HCT116 (cell line): ENCODE results near the gene NCDN. TPM values are rescaled to one million over a fixed set of nuclear protein-coding genes. Genes with fewer than 3 reads are reported as not detected.
"Not testable (repeated sequence)": the region's sequence is repeated elsewhere in the genome, so short reads cannot be mapped to it uniquely, and the experiment has no call there.

Experiments
- ATAC-seq: fragments of 200-7000 bp; cut with Tn5 transposase; 2 replicates; pipeline ENCODE4 v1.9.1; 2020; ENCODE audit warnings: mild to moderate bottlenecking, moderate library complexity
- BruUV-seq: library from RNA; stranded (reverse); fragments of 400-500 nt; replicated peaks from 2 replicates; lab custom pipeline; 2021; lab: Mats Ljungman, UMichigan
- CTCF ChIA-PET: fragments of 300-600 bp; sonication (Branson Sonifier 250); formaldehyde crosslinking; loops from one replicate; lab custom pipeline; 2021; ENCODE audit warnings: antibody characterized with exemption; lab: Charles Lee
- POLR2A ChIA-PET: fragments of 300-600, 350-600 bp; sonication (Branson Sonifier 250); formaldehyde crosslinking; loops from one replicate; lab custom pipeline; 2021; ENCODE audit warnings: antibody characterized with exemption; lab: Charles Lee
- RAD21 ChIA-PET, 2 experiments: fragments of 300-600 bp; sonication (Branson Sonifier 250); formaldehyde crosslinking; loops; one replicate each; lab custom pipeline; 2023; ENCODE audit warnings: low total read pairs in 2 of 2; ENCODE audit not compliant: uncharacterized antibody in 2 of 2, unreplicated experiment in 2 of 2, low non-redundant PET in 1 of 2; lab: Charles Lee
- DNase-seq: peaks from one replicate; pipeline ENCODE4 v3.0.0-alpha.2; 2010; ENCODE audit warnings: low read depth, low spot score
- H2AFZ ChIP-seq: fragments of 200-600 bp; shearing (Covaris generic), sonication (generic); 2 replicates; pipeline ENCODE4 v1.6.1; 2017; ENCODE audit warnings: low read depth, mixed run types, mixed read lengths, antibody characterized with exemption, low read length; ENCODE audit not compliant: poor library complexity, severe bottlenecking
- H3K27ac ChIP-seq: 2 replicates; pipeline ENCODE4 v1.5.1; 2012; ENCODE audit warnings: low read depth, low read length
- H3K27me3 ChIP-seq: fragments of 200-600 bp; sonication (generic); 2 replicates; pipeline ENCODE4 v1.6.1; 2016; ENCODE audit warnings: mixed run types, low read length, mixed read lengths; ENCODE audit not compliant: insufficient read depth
- H3K36me3 ChIP-seq, 2 experiments: fragments of 200-500 bp in 1 of 2; fragments of 200-600 bp in 1 of 2; sonication (Bioruptor generic) in 1 of 2; sonication (generic) in 1 of 2; 2 replicates each; pipeline versions ENCODE4 v1.5.1 to v1.6.1; 2014 to 2016; ENCODE audit warnings: low read length in 2 of 2, inconsistent platforms in 1 of 2, mixed read lengths in 1 of 2, mixed run types in 1 of 2; ENCODE audit not compliant: insufficient read depth in 2 of 2, control insufficient read depth in 1 of 2
- H3K4me1 ChIP-seq, 2 experiments: fragments of 200-600 bp in 1 of 2; sonication (generic) in 1 of 2; 2 replicates each; pipeline versions ENCODE4 v1.5.1 to v1.6.1; 2012 to 2017; ENCODE audit warnings: low read length in 2 of 2, inconsistent platforms in 1 of 2, mild to moderate bottlenecking in 1 of 2, mixed read lengths in 1 of 2, mixed run types in 1 of 2, moderate library complexity in 1 of 2; ENCODE audit not compliant: insufficient read depth in 2 of 2, control insufficient read depth in 1 of 2
- H3K4me2 ChIP-seq: fragments of 200-600 bp; sonication (generic); 2 replicates; pipeline ENCODE4 v1.6.1; 2017; ENCODE audit warnings: mixed run types, low read length, mixed read lengths
- H3K4me3 ChIP-seq, 2 experiments: fragments of 200-600 bp in 1 of 2; sonication (generic) in 1 of 2; replicated peaks in 1 of 2; 2 replicates each; pipeline ENCODE4 v1.5.1; 2011 to 2016; ENCODE audit warnings: low read length in 2 of 2, control low read depth in 1 of 2, low read depth in 1 of 2, mild to moderate bottlenecking in 1 of 2, mixed read lengths in 1 of 2, mixed run types in 1 of 2
- H3K79me2 ChIP-seq: fragments of 200-600 bp; sonication (generic); 2 replicates; pipeline ENCODE4 v1.6.1; 2017; ENCODE audit warnings: mild to moderate bottlenecking, mixed run types, low read length, moderate library complexity, mixed read lengths; ENCODE audit not compliant: insufficient read depth
- H3K9ac ChIP-seq: fragments of 200-600 bp; sonication (generic); 2 replicates; pipeline ENCODE4 v1.6.1; 2016; ENCODE audit warnings: low read length, mixed read lengths
- H3K9me2 ChIP-seq: fragments of 200-600 bp; sonication (generic), shearing (Covaris generic); 2 replicates; pipeline ENCODE4 v1.6.1; 2017; ENCODE audit warnings: mixed run types, mild to moderate bottlenecking, moderate library complexity; ENCODE audit not compliant: insufficient read depth
- H3K9me3 ChIP-seq, 2 experiments: fragments of 200-500 bp in 1 of 2; fragments of 200-600 bp in 1 of 2; sonication (Bioruptor generic) in 1 of 2; sonication (generic) in 1 of 2; 2 replicates each; pipeline ENCODE4 v1.6.1; 2014 to 2017; ENCODE audit warnings: low read length in 2 of 2, mixed read lengths in 2 of 2, inconsistent platforms in 1 of 2, low read depth in 1 of 2, mild to moderate bottlenecking in 1 of 2, mixed run types in 1 of 2, moderate library complexity in 1 of 2; ENCODE audit not compliant: control insufficient read depth in 1 of 2, insufficient read depth in 1 of 2
- H4K20me1 ChIP-seq: fragments of 200-600 bp; sonication (generic), shearing (Covaris generic); 2 replicates; pipeline ENCODE4 v1.6.1; 2017; ENCODE audit warnings: mixed run types, mild to moderate bottlenecking, moderate library complexity; ENCODE audit not compliant: insufficient read depth
- EGR1 ChIP-seq: IDR thresholded peaks from 2 replicates; pipeline ENCODE4 v1.6.1; 2012; ENCODE audit warnings: low read depth
- EZH2 ChIP-seq: fragments of 200-600 bp; sonication (generic); IDR thresholded peaks from 2 replicates; pipeline ENCODE4 v1.6.1; 2017; ENCODE audit warnings: antibody characterized with exemption, mixed run types
- JUND ChIP-seq: IDR thresholded peaks from 2 replicates; pipeline ENCODE4 v1.6.1; 2012
- POLR2A ChIP-seq: IDR thresholded peaks from 2 replicates; pipeline ENCODE4 v1.7.0; 2011; ENCODE audit warnings: borderline replicate concordance; ENCODE audit not compliant: insufficient read depth, insufficient read length; ENCODE audit errors: extremely low read depth
- SIN3A ChIP-seq: IDR thresholded peaks from 2 replicates; pipeline ENCODE4 v1.6.1; 2012; ENCODE audit warnings: low read depth
- SP1 ChIP-seq: IDR thresholded peaks from 2 replicates; pipeline ENCODE4 v1.6.1; 2012; ENCODE audit warnings: low read depth
- SRF ChIP-seq: IDR thresholded peaks from 2 replicates; pipeline ENCODE4 v1.6.1; 2012; ENCODE audit warnings: low read depth
- TCF7L2 ChIP-seq: IDR thresholded peaks from 2 replicates; pipeline ENCODE4 v1.7.0; 2011; ENCODE audit warnings: borderline replicate concordance, inconsistent platforms; ENCODE audit not compliant: insufficient read depth, insufficient read length; ENCODE audit errors: extremely low read depth
- ZFX ChIP-seq: fragments of 450-650 bp; IDR thresholded peaks from 2 replicates; pipeline ENCODE4 v1.6.1; 2017
- ZNF274 ChIP-seq: fragments of 200-500 bp; sonication (Bioruptor generic); IDR thresholded peaks from 2 replicates; pipeline ENCODE4 v1.6.1; 2014; ENCODE audit warnings: mild to moderate bottlenecking, low read depth, low read length, inconsistent platforms
- intact Hi-C: fragments of 100-400 bp; cut with micrococcal nuclease; formaldehyde crosslinking; loops from 2 replicates; pipeline ENCODE4 v1.10.0; 2022
- total RNA-seq: library from RNA; stranded (reverse); gene quantifications from one replicate; pipeline ENCODE4 v1.2.1, GENCODE V29; 2021; ENCODE audit not compliant: unreplicated experiment
- TF ChIP-seq, protein P1 (sequence below): IDR thresholded peaks from 2 replicates; pipeline ENCODE4 v1.6.1; 2012
- TF ChIP-seq, protein P2 (sequence below): IDR thresholded peaks from 2 replicates; pipeline ENCODE4 v1.6.1; 2012; ENCODE audit warnings: low read depth
- TF ChIP-seq, protein P3 (sequence below): IDR thresholded peaks from 2 replicates; pipeline ENCODE4 v1.6.1; 2011; ENCODE audit warnings: mild to moderate bottlenecking, low read length, moderate library complexity; ENCODE audit not compliant: insufficient replicate concordance; ENCODE audit errors: extremely low read depth

NCDN gene
- total RNA-seq, 1 experiment from 2014 or later, result 24.5 TPM

DNA sequence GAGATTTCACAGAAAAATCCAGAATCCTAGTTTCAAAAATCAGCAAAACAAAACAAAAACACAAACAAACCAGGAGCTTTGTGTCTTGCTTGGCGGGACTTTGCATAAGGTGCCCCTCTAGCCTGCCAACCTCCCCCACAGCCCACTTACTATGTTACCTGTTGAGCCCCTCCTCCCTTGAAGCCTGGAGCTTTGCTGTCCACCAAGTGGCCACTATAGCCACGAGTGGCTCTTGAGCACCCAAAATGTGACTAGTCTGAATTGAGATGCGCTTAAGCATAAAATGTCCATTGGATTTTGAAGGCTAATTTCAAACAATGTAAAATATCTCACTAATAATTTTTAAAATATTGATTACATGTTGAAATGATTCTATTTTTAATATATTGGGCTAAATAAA is 27.7 kb downstream of the NCDN start (continued):
- no peak for TF ChIP-seq SP1

DNA sequence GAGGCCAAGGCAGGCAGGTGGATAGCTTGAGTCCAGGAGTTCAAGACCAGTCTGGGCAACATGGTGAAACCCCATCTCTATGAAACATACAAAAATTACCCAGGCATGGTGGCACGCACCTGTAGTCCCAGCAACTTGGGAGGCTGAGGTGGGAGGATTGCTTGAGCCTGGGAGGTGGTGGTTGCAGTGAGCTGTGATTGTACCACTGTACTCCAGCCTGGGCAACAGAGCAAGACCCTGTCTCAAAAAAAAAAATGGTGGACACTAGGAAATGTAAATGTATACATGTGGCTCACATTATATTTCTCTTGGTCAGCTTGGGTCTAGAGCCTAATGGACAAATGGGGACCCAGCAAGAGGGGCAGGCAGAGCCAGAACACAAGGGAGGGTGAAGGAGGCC is 28.2 kb downstream of the NCDN start:
- H3K4me1 ChIP-seq, H3K36me3 ChIP-seq, H3K4me3 ChIP-seq, H3K27ac ChIP-seq, H2AFZ ChIP-seq, CTCF ChIA-PET, H3K9ac ChIP-seq, H3K4me2 ChIP-seq, H4K20me1 ChIP-seq, DNase-seq, RAD21 ChIA-PET, ATAC-seq, BruUV-seq, H3K79me2 ChIP-seq, H3K9me2 ChIP-seq, intact Hi-C loops, POLR2A ChIA-PET, H3K9me3 ChIP-seq, H3K27me3 ChIP-seq: not testable (repeated sequence)

DNA sequence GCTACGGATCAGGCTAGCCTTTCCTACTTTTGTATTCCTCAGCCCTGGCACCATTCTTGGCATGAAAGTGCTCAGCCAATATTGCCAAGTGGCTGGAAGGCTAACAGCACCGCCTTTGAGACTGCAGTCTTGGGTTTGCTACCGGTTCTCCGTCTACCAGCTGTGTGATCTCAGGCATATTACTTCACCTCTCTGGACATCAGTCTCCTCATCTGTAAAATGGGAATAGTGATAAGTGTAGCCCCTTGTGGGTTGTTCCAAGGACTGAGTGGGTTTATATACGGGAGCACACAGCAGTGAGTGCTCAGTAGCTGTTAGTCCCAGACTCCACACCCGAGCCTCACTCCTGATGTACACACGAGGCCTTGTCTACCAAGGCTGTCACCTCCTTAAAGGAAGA is 29.2 kb downstream of the NCDN start:
- H3K36me3 ChIP-seq, result peaks cover 0 to 8% of the 10 kb centered on the region in 2 experiments; a peak in 1 of 4 replicates
- H3K9me2 ChIP-seq, result no peaks in the 10 kb centered on the region
- H3K9ac ChIP-seq, result no peak overlapping the region
- no peaks in the 10 kb centered on the region for H3K9me3 ChIP-seq
- ATAC-seq (no peak), DNase-seq (no peak)
- no peak overlapping the region for H2AFZ ChIP-seq
- intact Hi-C loops, result no loop called here
- no peaks in the 10 kb centered on the region for H4K20me1 ChIP-seq
- H3K27ac ChIP-seq, result no peak overlapping the region
- H3K4me3 ChIP-seq, result no peak overlapping the region
- no peaks in the 10 kb centered on the region for H3K27me3 ChIP-seq
- ChIA-PET RAD21 (no interaction called here), POLR2A (no interaction called here), CTCF (no interaction called here)
- BruUV-seq, result no TSS peak
- TF ChIP-seq EZH2 (no peak), POLR2A (no peak), EGR1 (no peak), SRF (no peak), SP1 (no peak), ZFX (no peak), TCF7L2 (no peak), ZNF274 (no peak), SIN3A (no peak), JUND (no peak)
- TF ChIP-seq, protein P1, sequence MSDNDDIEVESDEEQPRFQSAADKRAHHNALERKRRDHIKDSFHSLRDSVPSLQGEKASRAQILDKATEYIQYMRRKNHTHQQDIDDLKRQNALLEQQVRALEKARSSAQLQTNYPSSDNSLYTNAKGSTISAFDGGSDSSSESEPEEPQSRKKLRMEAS, result no peak
- TF ChIP-seq, protein P2, sequence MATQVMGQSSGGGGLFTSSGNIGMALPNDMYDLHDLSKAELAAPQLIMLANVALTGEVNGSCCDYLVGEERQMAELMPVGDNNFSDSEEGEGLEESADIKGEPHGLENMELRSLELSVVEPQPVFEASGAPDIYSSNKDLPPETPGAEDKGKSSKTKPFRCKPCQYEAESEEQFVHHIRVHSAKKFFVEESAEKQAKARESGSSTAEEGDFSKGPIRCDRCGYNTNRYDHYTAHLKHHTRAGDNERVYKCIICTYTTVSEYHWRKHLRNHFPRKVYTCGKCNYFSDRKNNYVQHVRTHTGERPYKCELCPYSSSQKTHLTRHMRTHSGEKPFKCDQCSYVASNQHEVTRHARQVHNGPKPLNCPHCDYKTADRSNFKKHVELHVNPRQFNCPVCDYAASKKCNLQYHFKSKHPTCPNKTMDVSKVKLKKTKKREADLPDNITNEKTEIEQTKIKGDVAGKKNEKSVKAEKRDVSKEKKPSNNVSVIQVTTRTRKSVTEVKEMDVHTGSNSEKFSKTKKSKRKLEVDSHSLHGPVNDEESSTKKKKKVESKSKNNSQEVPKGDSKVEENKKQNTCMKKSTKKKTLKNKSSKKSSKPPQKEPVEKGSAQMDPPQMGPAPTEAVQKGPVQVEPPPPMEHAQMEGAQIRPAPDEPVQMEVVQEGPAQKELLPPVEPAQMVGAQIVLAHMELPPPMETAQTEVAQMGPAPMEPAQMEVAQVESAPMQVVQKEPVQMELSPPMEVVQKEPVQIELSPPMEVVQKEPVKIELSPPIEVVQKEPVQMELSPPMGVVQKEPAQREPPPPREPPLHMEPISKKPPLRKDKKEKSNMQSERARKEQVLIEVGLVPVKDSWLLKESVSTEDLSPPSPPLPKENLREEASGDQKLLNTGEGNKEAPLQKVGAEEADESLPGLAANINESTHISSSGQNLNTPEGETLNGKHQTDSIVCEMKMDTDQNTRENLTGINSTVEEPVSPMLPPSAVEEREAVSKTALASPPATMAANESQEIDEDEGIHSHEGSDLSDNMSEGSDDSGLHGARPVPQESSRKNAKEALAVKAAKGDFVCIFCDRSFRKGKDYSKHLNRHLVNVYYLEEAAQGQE, result no peak
- TF ChIP-seq, protein P3, sequence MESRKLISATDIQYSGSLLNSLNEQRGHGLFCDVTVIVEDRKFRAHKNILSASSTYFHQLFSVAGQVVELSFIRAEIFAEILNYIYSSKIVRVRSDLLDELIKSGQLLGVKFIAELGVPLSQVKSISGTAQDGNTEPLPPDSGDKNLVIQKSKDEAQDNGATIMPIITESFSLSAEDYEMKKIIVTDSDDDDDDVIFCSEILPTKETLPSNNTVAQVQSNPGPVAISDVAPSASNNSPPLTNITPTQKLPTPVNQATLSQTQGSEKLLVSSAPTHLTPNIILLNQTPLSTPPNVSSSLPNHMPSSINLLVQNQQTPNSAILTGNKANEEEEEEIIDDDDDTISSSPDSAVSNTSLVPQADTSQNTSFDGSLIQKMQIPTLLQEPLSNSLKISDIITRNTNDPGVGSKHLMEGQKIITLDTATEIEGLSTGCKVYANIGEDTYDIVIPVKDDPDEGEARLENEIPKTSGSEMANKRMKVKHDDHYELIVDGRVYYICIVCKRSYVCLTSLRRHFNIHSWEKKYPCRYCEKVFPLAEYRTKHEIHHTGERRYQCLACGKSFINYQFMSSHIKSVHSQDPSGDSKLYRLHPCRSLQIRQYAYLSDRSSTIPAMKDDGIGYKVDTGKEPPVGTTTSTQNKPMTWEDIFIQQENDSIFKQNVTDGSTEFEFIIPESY, result no peak
- no peaks in the 10 kb centered on the region for H3K79me2 ChIP-seq
- H3K4me2 ChIP-seq, result no peak overlapping the region
- no peaks in the 10 kb centered on the region for H3K4me1 ChIP-seq
